Measurements from ENCODE around the gene NCAM2. TPM values are rescaled to one million over a fixed set of nuclear protein-coding genes. Genes with fewer than 3 reads are reported as not detected.

Gene NCAM2
- total and polyA plus RNA-seq, 2 experiments from 2014 or later: 0.36 to 0.83 TPM

- H3K36me3 ChIP-seq (ENCODE audit: insufficient read depth): no peaks in the 10 kb centered on the region
- no peaks in the 10 kb centered on the region for H3K79me2 ChIP-seq (replicated peaks; ENCODE audit: insufficient read depth)
- H3K27ac ChIP-seq (ENCODE audit: low read depth): no peak overlapping the region
- no peak overlapping the region for H3K4me2 ChIP-seq
- Mint-ChIP-seq H3K27ac (no peak overlapping the region), H3K36me3 (ENCODE audit: low read depth) (no peaks in the 10 kb centered on the region), H3K9me3 (no peaks in the 10 kb centered on the region), H3K4me3 (no peak overlapping the region), H3K27me3 (ENCODE audit: insufficient read depth, low read depth, poor library complexity) (no peaks in the 10 kb centered on the region), H3K4me1 (peaks cover 4% of the 10 kb centered on the region; the same call in 2 of the 3 replicates)
- DNase-seq (ENCODE audit: low spot score): no peak
- no peak for ATAC-seq
- no peaks in the 10 kb centered on the region for H3K27me3 ChIP-seq (ENCODE audit: insufficient read depth)
- TF ChIP-seq, protein P1, sequence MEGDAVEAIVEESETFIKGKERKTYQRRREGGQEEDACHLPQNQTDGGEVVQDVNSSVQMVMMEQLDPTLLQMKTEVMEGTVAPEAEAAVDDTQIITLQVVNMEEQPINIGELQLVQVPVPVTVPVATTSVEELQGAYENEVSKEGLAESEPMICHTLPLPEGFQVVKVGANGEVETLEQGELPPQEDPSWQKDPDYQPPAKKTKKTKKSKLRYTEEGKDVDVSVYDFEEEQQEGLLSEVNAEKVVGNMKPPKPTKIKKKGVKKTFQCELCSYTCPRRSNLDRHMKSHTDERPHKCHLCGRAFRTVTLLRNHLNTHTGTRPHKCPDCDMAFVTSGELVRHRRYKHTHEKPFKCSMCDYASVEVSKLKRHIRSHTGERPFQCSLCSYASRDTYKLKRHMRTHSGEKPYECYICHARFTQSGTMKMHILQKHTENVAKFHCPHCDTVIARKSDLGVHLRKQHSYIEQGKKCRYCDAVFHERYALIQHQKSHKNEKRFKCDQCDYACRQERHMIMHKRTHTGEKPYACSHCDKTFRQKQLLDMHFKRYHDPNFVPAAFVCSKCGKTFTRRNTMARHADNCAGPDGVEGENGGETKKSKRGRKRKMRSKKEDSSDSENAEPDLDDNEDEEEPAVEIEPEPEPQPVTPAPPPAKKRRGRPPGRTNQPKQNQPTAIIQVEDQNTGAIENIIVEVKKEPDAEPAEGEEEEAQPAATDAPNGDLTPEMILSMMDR (conservative IDR thresholded peaks at IDR 0.05; ENCODE audit: low read depth in 2 of 2): no peak
- TF ChIP-seq, protein P2, sequence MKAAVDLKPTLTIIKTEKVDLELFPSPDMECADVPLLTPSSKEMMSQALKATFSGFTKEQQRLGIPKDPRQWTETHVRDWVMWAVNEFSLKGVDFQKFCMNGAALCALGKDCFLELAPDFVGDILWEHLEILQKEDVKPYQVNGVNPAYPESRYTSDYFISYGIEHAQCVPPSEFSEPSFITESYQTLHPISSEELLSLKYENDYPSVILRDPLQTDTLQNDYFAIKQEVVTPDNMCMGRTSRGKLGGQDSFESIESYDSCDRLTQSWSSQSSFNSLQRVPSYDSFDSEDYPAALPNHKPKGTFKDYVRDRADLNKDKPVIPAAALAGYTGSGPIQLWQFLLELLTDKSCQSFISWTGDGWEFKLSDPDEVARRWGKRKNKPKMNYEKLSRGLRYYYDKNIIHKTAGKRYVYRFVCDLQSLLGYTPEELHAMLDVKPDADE (IDR thresholded peaks at IDR 0.05): no peak
- TF ChIP-seq EZH2phosphoT487 (IDR thresholded peaks at IDR 0.05; ENCODE audit: unreplicated experiment) (no peak), ZNF462 (CRISPR knock-in tag; IDR thresholded peaks at IDR 0.05) (no peak), ZNF114 (CRISPR knock-in tag; IDR thresholded peaks at IDR 0.05) (no peak), EZH2 (IDR thresholded peaks at IDR 0.05; ENCODE audit: low read depth, unreplicated experiment) (no peak), STAT1 (IDR thresholded peaks at IDR 0.05; ENCODE audit: unreplicated experiment) (no peak), JUNB (IDR thresholded peaks at IDR 0.05; ENCODE audit: unreplicated experiment) (no peak), ZNF331 (CRISPR knock-in tag; IDR thresholded peaks at IDR 0.05; ENCODE audit: low read depth) (no peak)
- TF ChIP-seq, protein P3, sequence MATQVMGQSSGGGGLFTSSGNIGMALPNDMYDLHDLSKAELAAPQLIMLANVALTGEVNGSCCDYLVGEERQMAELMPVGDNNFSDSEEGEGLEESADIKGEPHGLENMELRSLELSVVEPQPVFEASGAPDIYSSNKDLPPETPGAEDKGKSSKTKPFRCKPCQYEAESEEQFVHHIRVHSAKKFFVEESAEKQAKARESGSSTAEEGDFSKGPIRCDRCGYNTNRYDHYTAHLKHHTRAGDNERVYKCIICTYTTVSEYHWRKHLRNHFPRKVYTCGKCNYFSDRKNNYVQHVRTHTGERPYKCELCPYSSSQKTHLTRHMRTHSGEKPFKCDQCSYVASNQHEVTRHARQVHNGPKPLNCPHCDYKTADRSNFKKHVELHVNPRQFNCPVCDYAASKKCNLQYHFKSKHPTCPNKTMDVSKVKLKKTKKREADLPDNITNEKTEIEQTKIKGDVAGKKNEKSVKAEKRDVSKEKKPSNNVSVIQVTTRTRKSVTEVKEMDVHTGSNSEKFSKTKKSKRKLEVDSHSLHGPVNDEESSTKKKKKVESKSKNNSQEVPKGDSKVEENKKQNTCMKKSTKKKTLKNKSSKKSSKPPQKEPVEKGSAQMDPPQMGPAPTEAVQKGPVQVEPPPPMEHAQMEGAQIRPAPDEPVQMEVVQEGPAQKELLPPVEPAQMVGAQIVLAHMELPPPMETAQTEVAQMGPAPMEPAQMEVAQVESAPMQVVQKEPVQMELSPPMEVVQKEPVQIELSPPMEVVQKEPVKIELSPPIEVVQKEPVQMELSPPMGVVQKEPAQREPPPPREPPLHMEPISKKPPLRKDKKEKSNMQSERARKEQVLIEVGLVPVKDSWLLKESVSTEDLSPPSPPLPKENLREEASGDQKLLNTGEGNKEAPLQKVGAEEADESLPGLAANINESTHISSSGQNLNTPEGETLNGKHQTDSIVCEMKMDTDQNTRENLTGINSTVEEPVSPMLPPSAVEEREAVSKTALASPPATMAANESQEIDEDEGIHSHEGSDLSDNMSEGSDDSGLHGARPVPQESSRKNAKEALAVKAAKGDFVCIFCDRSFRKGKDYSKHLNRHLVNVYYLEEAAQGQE (IDR thresholded peaks at IDR 0.05; ENCODE audit: unreplicated experiment): no peak
- H2AFZ ChIP-seq: no peak overlapping the region
- no peaks in the 10 kb centered on the region for H3K9me2 ChIP-seq (ENCODE audit: insufficient read depth)
- H3F3A ChIP-seq (replicated peaks; ENCODE audit: low read depth): no peaks in the 10 kb centered on the region
- H3K4me3 ChIP-seq: no peak overlapping the region
- no peaks in the 10 kb centered on the region for H4K20me1 ChIP-seq (replicated peaks; ENCODE audit: insufficient read depth)
- H3K4me1 ChIP-seq (ENCODE audit: insufficient read depth): peaks cover 5% of the 10 kb centered on the region; the same call in 1 of the 2 replicates
Measured at GRCh38 chr21:21147374-21147745, 149.2 kb downstream of the NCAM2 start.

All from GM23338 (cell line).